Keratinocyte (primary cell): ENCODE results near the gene USP48. TPM values are rescaled to one million over a fixed set of nuclear protein-coding genes. Genes with fewer than 3 reads are reported as not detected.

ENCODE experiments used
- DNase-seq: peaks from one replicate; pipeline ENCODE4 v3.0.0-alpha.2; 2011; ENCODE audit warnings: low read depth, missing footprints, low spot score
- FAIRE-seq: peaks from 2 replicates; lab custom pipeline; 2011; peaks lifted over from hg19 to GRCh38; lab: Jason Lieb, UNC
- H2AFZ ChIP-seq: 2 replicates; pipeline ENCODE4 v1.6.0; 2012; ENCODE audit warnings: low read length, control low read depth, inconsistent platforms; ENCODE audit not compliant: control insufficient read depth
- H3K27ac ChIP-seq: 2 replicates; pipeline ENCODE4 v1.5.1; 2011; ENCODE audit warnings: low read length; ENCODE audit not compliant: control insufficient read depth, insufficient read depth
- H3K27me3 ChIP-seq: 3 replicates; pipeline ENCODE4 v1.6.0; 2011; ENCODE audit warnings: low read length; ENCODE audit not compliant: control insufficient read depth, insufficient read depth; ENCODE audit errors: extremely low read depth
- H3K36me3 ChIP-seq, 2 experiments: 2 replicates in 1 of 2; 3 replicates in 1 of 2; pipeline ENCODE4 v1.5.1; 2011; ENCODE audit warnings: low read length in 2 of 2, mild to moderate bottlenecking in 1 of 2; ENCODE audit not compliant: control insufficient read depth in 2 of 2, insufficient read depth in 2 of 2; ENCODE audit errors: extremely low read depth in 1 of 2
- H3K4me1 ChIP-seq: 3 replicates; pipeline ENCODE4 v1.5.1; 2011; ENCODE audit warnings: low read length; ENCODE audit not compliant: control insufficient read depth, insufficient read depth; ENCODE audit errors: extremely low read depth
- H3K4me2 ChIP-seq: 3 replicates; pipeline ENCODE4 v1.6.0; 2011; ENCODE audit warnings: low read depth, low read length; ENCODE audit not compliant: control insufficient read depth, insufficient read depth; ENCODE audit errors: extremely low read depth
- H3K4me3 ChIP-seq, 3 experiments: fragments of 200-600 bp in 1 of 3; sonication (generic) in 1 of 3; 2 replicates in 2 of 3; 3 replicates in 1 of 3; pipeline ENCODE4 v1.5.1; 2011 to 2016; ENCODE audit warnings: low read length in 3 of 3, mild to moderate bottlenecking in 3 of 3, control low read depth in 2 of 3, inconsistent platforms in 1 of 3, low read depth in 1 of 3, mixed read lengths in 1 of 3, mixed run types in 1 of 3, moderate library complexity in 1 of 3; ENCODE audit not compliant: control insufficient read depth in 2 of 3, insufficient read depth in 2 of 3; ENCODE audit errors: extremely low read depth in 1 of 3
- H3K79me2 ChIP-seq: 2 replicates; pipeline ENCODE4 v1.6.0; 2012; ENCODE audit warnings: low read length; ENCODE audit not compliant: control insufficient read depth, insufficient read depth
- H3K9ac ChIP-seq: 3 replicates; pipeline ENCODE4 v1.6.0; 2011; ENCODE audit warnings: low read length; ENCODE audit not compliant: control insufficient read depth, insufficient read depth; ENCODE audit errors: extremely low read depth
- H3K9me1 ChIP-seq: 3 replicates; pipeline ENCODE4 v1.6.0; 2011; ENCODE audit warnings: low read length; ENCODE audit not compliant: control insufficient read depth, insufficient read depth; ENCODE audit errors: extremely low read depth
- H3K9me3 ChIP-seq: 2 replicates; pipeline ENCODE4 v1.5.1; 2012; ENCODE audit warnings: low read depth, low read length; ENCODE audit not compliant: control insufficient read depth
- H4K20me1 ChIP-seq: 3 replicates; pipeline ENCODE4 v1.6.0; 2011; ENCODE audit warnings: low read length; ENCODE audit not compliant: control insufficient read depth, insufficient read depth; ENCODE audit errors: extremely low read depth
- CTCF ChIP-seq, 3 experiments: IDR thresholded peaks in 1 of 3; conservative IDR thresholded peaks in 1 of 3; optimal IDR thresholded peaks in 1 of 3; 2 replicates in 2 of 3; 3 replicates in 1 of 3; pipeline versions ENCODE3 to v1.5.1; 2011; ENCODE audit warnings: low read length in 3 of 3, mild to moderate bottlenecking in 3 of 3, moderate library complexity in 2 of 3, control low read depth in 1 of 3, inconsistent platforms in 1 of 3; ENCODE audit not compliant: insufficient read depth in 2 of 3; ENCODE audit errors: extremely low read depth in 1 of 3
- EZH2 ChIP-seq: IDR thresholded peaks from one replicate; pipeline ENCODE4 v1.6.1; 2012; ENCODE audit warnings: inconsistent platforms, mild to moderate bottlenecking, low read length, moderate library complexity
- dilution Hi-C: fragments of 300-500 bp; cut with MboI; formaldehyde crosslinking; loops from one replicate; pipeline ENCODE4 v1.7.0; 2020; ENCODE audit warnings: low sequenced_read_pairs; ENCODE audit not compliant: extremely low pct_ligation_motif_present
- polyA plus RNA-seq, 5 experiments: library from polyadenylated mRNA; depleted of rRNA in 3 of 5; stranded (reverse) in 3 of 5; stranded (forward) in 1 of 5; unstranded in 1 of 5; fragments of >200 nt; gene quantifications; 1 replicate in 1 of 5; 2 replicates in 3 of 5; 3 replicates in 1 of 5; pipeline versions ENCODE4 v1.2.1 to v1.2.3, GENCODE V29; 2011 to 2012; ENCODE audit warnings: missing spikeins in 2 of 5, low read depth in 1 of 5, low replicate concordance in 1 of 5

The USP48 gene
- polyA plus RNA-seq, 1 donor (not counting 4 experiments of a cell fraction or from before 2014, with no cell fraction given) = 33.0 TPM

- FAIRE-seq (no peak), DNase-seq (no peak)
- TF ChIP-seq CTCF (optimal IDR thresholded peaks at IDR 0.05 in 1 of 3, IDR thresholded peaks at IDR 0.05 in 1 of 3, conservative IDR thresholded peaks at IDR 0.05 in 1 of 3; ENCODE audit: extremely low read depth in 1 of 3, insufficient read depth in 2 of 3, low read length in 3 of 3) = no peak
- no peak for TF ChIP-seq EZH2
- peaks cover 15% of the 10 kb centered on the region for H3K4me1 ChIP-seq
- no peaks in the 10 kb centered on the region for H3K79me2 ChIP-seq
- dilution Hi-C loops = no loop called here
- no peaks in the 10 kb centered on the region for H3K9me3 ChIP-seq
- H3K36me3 ChIP-seq = no peaks in the 10 kb centered on the region
- no peak overlapping the region for H3K27ac ChIP-seq
- no peaks in the 10 kb centered on the region for H3K27me3 ChIP-seq
- no peaks in the 10 kb centered on the region for H3K9me1 ChIP-seq
- H3K4me2 ChIP-seq = no peak overlapping the region
- no peaks in the 10 kb centered on the region for H4K20me1 ChIP-seq
- H3K4me3 ChIP-seq = no peak overlapping the region
- H3K9ac ChIP-seq = no peak overlapping the region
- no peak overlapping the region for H2AFZ ChIP-seq
Observed at GRCh38 chr1:21641537-21641936, 141.4 kb downstream of the USP48 start.

DNA sequence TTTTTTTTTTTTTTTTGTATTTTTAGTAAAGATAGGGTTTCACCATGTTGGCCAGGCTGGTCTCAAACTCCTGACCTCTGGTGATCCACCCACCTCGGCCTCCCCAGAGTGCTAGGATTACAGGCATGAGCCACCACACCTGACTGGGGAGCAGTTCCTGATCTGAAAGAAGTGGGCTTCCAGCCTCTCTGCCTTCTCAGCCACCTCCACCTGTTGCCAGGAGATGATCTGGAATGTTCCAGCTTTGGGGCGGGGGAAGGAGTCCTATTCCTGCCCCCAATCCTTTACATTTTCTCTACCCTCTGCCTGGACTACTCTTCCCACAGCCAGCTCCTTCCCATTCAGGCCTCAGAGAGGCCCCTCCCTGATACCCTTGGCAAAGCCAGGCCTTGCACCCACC, 141.9 kb downstream of the USP48 start:
- Histone ChIP-seq H3K9me3 (no peaks in the 10 kb centered on the region), H3K4me1 (peaks cover 15% of the 10 kb centered on the region), H3K4me2 (no peak overlapping the region), H2AFZ (no peak overlapping the region), H3K27ac (no peak overlapping the region), H3K27me3 (no peaks in the 10 kb centered on the region), H3K9me1 (no peaks in the 10 kb centered on the region), H3K9ac (no peak overlapping the region), H3K4me3 (no peak overlapping the region), H3K36me3 (no peaks in the 10 kb centered on the region), H4K20me1 (no peaks in the 10 kb centered on the region), H3K79me2 (no peaks in the 10 kb centered on the region)
- dilution Hi-C loops = no loop called here
- FAIRE-seq (no peak), DNase-seq (no peak)
- TF ChIP-seq CTCF (optimal IDR thresholded peaks at IDR 0.05 in 1 of 3, IDR thresholded peaks at IDR 0.05 in 1 of 3, conservative IDR thresholded peaks at IDR 0.05 in 1 of 3; ENCODE audit: extremely low read depth in 1 of 3, insufficient read depth in 2 of 3, low read length in 3 of 3) (no peak), EZH2 (no peak)
